NCI-H526 treated with DMSO at 0.1 percent for 48 hours (cell line): ENCODE data around the gene TRIP4.
"Not testable (repeated sequence)": the region's sequence is repeated elsewhere in the genome, so short reads cannot be mapped to it uniquely, and the experiment has no call there.

Experiments
- DNase-seq: peaks from one replicate; lab custom pipeline; 2025; lab: John Stamatoyannopoulos, UW

Gene TRIP4

DNA sequence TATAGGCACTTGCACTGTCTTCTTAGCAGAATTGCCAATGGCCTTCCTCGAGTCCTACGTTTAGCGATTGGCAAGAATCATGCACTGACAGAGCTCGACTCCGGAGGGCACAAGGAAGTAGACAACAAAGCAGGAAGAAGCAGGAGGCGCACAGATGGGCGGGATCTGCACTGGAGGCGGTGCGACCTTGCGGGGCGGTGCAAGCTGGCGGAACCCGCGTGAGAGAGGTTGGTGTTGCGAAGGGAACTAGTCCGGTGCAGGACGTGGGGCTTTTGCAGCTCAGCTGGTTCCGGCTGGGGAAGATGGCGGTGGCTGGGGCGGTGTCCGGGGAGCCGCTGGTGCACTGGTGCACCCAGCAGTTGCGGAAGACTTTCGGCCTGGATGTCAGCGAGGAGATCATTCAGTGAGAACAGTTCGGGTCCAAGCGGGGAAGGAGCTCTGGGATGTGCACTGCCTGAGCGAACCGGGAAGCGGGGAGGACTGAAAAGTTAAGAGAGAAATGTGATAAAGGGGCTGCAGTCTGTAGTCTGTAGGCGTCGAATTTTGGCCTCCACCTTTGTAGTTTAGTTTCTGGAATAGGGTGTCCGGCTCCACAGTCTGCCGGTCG is at the start of gene TRIP4:
TRIP4 (plus strand) TSS at position 275 of the 607 bp plus-strand sequence; CDS start at position 303, 28 bp downstream.
- peak; percentile 92 for DNase-seq

GRCh38 chr15:64340355-64340754 is 47.3 kb upstream of the TRIP4 start:
- no peak for DNase-seq

GRCh38 chr15:64341961-64342360 is 45.7 kb upstream of the TRIP4 start:
- no peak for DNase-seq

GRCh38 chr15:64343222-64343621 is 44.4 kb upstream of the TRIP4 start:
- no peak for DNase-seq

DNA sequence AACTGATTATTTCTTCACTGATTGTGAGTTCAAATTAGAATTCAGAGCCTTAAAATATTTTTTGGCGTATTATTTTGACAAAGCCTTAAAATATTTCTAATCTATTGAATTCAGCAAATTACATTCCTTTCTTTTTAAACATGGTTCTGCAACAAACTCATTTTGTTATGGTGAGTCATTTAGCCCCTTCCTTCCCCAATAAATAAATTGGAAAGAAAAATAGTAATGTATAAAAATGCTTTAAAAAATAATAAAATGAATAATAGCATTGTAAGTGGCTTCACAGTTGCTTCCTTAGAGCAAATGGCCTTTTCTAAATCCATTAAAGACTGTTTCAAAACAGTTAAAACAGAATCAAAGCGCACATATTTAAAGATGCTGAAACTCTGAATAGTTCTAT is 43.8 kb upstream of the TRIP4 start:
- no peak for DNase-seq

GRCh38 chr15:64344651-64345294 is 42.9 kb upstream of the TRIP4 start:
- no peak for DNase-seq

GRCh38 chr15:64346242-64346641 is 41.4 kb upstream of the TRIP4 start:
- not testable (repeated sequence) for DNase-seq

GRCh38 chr15:64348455-64348854 is 39.2 kb upstream of the TRIP4 start:
- no peak for DNase-seq

- DNase-seq, result no peak
Observed at GRCh38 chr15:64349375-64349774, 38.3 kb upstream of the TRIP4 start.

DNA sequence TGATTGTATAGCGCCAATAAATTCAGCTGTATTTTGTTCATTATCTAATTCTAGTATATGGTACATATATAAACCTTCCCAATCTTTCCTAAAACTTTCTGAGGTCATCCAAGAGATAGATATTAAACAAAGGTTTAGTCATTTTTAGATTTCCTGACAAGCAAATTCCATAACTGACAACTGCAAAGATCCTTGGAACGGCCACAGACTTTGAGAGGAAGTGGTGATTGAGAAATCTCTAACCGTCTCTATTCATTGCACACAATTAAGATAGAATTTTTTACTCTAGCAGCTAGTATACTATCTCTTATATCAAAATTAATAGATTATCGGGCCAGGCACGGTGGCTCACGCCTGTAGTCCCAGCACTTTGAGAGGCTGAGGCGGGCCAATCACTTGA is 36.4 kb upstream of the TRIP4 start:
- DNase-seq, result no peak

GRCh38 chr15:64354688-64355344 is 32.8 kb upstream of the TRIP4 start:
- no peak for DNase-seq

DNA sequence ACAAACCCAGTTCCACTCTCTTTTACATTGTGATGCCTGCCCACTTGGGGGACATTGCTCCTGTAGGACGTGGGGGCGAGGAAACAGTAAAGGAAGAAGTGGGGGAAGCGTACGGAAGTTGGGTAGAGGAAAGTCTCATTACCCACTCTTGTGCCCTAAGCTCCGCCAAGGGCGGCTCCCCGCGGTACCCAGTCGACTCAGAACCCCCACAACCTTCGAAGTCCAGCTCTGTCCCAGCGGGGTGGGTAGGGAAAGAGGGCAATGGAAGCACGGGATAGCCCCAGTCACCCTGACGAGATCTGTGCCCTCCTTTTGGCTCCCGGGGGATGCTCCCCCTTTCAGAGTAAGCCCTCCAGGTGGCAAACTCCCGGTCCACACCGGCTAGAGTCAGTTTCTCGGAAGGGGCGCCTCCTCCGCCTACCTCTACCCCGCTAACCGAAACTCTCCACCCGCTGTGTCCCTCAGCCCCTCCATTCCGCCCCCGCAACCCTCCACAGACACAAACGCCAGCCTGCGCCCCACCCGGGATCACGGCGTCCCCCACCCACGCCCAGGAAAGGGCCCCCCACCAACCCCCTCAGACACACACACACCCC is 32.2 kb upstream of the TRIP4 start:
- DNase-seq, result no peak

DNA sequence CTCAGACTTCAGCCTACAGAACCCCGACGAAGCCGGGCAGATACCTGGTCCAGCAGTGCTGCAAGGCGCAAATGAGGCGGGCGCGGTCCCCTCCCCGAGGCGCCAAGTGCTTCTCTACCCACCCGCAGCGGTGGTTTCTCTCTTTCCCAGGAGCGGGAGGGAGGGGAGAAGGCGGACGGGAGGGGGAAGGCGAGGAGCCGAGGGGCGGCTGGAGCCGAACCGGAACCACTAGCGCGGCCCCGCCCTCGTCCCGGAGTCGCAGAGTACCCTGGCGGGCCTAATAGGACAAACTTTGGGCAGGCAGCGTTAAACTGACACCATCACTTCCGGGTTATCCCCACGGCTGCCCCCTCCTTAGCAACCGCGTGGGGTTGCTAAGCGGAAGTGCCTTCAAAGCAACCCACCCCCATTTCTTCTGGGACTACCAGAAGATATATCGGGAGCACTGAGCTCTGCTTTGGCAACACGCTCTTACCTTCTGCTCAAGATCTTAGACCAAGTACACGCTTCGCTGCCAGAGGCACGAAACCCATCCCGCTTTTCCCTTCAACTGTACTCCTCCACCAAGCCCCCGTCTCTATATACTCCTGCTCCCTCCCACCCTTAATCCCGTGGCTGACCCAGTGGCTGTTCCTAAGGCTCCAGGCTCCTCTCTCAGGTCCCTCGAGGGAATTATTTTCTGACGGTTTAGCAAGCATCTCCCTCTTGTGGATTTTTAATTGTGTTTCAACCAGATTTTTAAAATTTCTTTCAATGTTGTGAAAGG is 31.5 kb upstream of the TRIP4 start, which contains the start of gene CSNK1G1:
CSNK1G1 (minus strand) TSS at position 230 of the 766 bp plus-strand sequence. CDS start 55,674 bp downstream, outside the sequence.
- DNase-seq, result peak; percentile 95

- no peak for DNase-seq
Observed at GRCh38 chr15:64356710-64357040, 31.0 kb upstream of the TRIP4 start.

DNA sequence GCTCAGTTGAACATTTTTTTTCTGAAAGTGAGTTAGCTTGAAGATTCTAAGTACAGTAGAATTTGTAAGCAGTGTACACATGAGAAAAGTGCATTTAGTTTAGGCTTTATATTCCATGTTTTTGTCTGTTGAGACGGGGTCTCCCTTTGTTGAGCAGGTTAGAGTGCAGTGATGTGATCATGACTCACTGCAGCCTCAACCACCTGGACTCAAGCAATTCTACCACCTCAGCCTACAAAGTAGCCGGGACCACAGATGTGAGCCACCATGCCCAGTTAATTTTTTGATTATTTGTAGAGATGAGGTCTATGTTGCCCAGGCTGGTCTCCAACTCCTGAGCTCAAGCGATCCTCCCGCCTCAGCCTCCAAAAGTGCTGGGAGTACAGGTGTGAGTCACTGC is 26.4 kb upstream of the TRIP4 start:
- DNase-seq, result no peak

DNA sequence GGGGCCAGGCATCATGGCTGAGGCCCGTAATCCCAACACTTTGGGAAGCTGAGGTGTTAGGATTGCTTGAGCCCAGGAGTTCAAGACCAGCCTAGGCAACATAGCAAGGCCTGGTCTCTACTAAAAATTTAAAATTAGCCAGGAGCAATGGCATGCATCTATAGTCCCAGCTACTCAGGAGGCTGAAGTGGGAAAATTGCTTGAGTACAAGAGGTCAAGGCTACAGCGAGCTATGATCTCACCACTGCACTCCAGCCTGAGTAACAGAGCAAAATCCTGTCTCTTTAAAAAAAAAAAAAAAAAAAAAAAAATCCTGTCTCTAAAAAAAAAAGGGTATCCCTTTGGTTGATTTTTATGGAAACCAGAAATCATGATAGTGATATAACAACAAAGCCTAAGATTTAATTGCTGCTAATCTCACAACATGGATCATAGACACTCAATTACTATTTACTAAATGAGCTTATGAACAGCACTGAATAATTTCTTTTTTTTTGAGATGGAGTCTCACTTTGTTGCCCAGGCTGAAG is 18.5 kb upstream of the TRIP4 start:
- DNase-seq, result no peak

- not testable (repeated sequence) for DNase-seq
Observed at GRCh38 chr15:64371383-64371782, 16.3 kb upstream of the TRIP4 start.

- DNase-seq, result no peak
Observed at GRCh38 chr15:64373360-64373759, 14.3 kb upstream of the TRIP4 start.

DNA sequence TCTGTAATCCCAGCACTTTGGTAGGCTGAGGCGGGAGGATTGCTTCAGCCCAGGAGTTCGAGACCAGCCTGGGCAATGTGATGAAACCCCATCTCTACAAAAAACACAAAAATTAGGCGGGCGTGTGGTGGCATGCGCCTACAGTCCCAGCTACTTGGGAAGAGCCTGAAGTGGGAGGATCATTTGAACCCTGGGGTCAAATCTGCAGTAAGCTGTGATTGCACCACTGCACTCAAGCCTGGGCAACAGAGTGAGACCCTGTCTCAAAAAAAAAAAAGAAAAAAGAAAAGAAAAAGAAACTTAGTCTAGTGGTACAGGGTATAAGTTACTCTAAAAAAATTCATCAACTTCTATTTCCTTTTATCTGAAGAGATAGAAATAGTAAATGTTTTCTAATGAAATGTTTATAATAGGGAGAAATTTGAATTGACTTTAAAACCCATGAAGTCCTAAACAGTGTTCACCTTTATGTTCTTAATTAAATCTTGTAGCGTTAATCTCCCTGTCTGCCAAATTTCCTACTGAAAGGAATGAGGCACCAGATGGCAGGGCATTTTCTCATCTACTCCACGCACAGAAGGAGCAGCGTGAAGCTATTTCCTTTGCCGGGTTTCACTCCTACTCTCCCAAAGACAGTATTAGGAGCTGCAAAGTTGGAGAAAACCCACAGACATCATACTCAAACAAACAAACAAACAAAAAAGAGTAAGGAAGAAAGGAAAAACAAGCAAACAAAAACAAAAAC is 8.2 kb upstream of the TRIP4 start:
- DNase-seq, result no peak

GRCh38 chr15:64380130-64380870 is 7.3 kb upstream of the TRIP4 start:
- DNase-seq, result not testable (repeated sequence)
